Keratinocyte (primary cell): ENCODE measurements around the gene COX4I2.

Experiments
- CTCF ChIP-seq, 3 experiments: IDR thresholded peaks in 1 of 3; conservative IDR thresholded peaks in 1 of 3; optimal IDR thresholded peaks in 1 of 3; 2 replicates in 2 of 3; 3 replicates in 1 of 3; pipeline versions ENCODE3 to v1.5.1; 2011; ENCODE audit warnings: low read length in 3 of 3, mild to moderate bottlenecking in 3 of 3, moderate library complexity in 2 of 3, control low read depth in 1 of 3, inconsistent platforms in 1 of 3; ENCODE audit not compliant: insufficient read depth in 2 of 3; ENCODE audit errors: extremely low read depth in 1 of 3
- EZH2 ChIP-seq: IDR thresholded peaks from one replicate; pipeline ENCODE4 v1.6.1; 2012; ENCODE audit warnings: inconsistent platforms, mild to moderate bottlenecking, low read length, moderate library complexity

GRCh38 chr20:31638816-31639215 is 1.1 kb downstream of the COX4I2 start:
- no peak for TF ChIP-seq CTCF (optimal IDR thresholded peaks at IDR 0.05 in 1 of 3, IDR thresholded peaks at IDR 0.05 in 1 of 3, conservative IDR thresholded peaks at IDR 0.05 in 1 of 3; ENCODE audit: extremely low read depth in 1 of 3, insufficient read depth in 2 of 3, low read length in 3 of 3)
- no peak for TF ChIP-seq EZH2
